Brain pericyte (primary cell): ENCODE data around the gene CHORDC1.
"Not testable (repeated sequence)": the region's sequence is repeated elsewhere in the genome, so short reads cannot be mapped to it uniquely, and the experiment has no call there.

Source experiments
- DNase-seq: peaks from one replicate; pipeline ENCODE4 v3.0.0-alpha.2; 2012; ENCODE audit warnings: low read depth, low spot score

The CHORDC1 gene

DNA sequence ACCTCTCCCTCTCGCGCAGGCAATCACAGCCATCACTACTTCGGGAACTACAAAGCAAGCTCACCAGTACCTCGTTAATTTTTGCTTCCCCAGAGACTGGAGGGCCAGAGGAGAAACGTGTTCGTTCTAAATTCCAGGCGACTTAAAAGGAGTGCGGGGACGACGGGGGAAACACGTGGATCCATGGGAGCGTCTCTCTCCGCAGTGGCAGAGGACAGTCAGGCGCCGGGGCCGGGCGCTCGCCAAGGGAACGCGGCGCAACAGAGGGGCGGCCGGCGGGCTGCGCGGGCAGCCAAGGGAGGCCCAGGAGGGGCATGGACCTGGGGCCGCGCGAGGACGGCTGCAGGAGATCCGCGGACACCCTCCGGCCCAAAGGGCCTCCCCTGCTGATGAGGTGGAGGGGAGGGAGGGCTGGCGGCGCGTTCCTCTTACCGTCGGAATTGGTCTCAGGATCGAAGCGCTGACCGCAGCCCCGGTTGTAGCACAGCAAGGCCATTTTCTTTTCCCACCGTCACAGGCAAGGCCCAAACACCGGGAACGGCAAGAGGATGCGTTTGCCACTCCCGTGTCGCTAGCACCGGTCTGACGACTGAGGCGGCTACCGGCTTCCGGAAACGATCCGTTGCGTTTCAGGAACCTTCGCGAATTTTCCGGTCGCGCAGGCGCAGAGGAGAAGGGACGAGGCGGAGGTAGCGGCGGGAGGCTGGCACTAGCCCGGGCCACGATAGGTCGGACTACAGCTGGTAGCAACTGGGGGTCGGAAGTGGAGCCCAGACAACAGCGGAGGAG is at the start of gene CHORDC1:
CHORDC1 (minus strand) TSS at position 591 of the 789 bp plus-strand sequence; CDS start at position 496, 95 bp downstream.
- no peak for DNase-seq

DNA sequence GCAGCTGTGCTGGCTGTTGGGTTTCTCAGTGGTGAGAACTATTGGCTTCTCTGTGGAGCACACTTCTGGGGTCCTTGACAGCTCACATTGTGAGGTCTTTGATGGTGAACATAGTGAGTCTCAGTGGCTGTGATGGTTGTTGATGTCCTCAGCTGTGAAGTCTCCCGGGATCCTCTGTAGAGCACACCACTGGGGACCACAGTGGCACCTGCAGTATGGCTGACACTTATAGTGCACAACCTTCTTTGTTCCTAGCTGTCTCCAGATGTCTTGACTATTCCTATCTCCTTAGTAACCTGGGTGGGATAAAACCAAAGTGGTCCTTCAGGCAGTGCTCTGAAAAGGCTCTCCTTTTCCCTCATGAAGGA is 34.3 kb upstream of the CHORDC1 start:
- no peak for DNase-seq

DNA sequence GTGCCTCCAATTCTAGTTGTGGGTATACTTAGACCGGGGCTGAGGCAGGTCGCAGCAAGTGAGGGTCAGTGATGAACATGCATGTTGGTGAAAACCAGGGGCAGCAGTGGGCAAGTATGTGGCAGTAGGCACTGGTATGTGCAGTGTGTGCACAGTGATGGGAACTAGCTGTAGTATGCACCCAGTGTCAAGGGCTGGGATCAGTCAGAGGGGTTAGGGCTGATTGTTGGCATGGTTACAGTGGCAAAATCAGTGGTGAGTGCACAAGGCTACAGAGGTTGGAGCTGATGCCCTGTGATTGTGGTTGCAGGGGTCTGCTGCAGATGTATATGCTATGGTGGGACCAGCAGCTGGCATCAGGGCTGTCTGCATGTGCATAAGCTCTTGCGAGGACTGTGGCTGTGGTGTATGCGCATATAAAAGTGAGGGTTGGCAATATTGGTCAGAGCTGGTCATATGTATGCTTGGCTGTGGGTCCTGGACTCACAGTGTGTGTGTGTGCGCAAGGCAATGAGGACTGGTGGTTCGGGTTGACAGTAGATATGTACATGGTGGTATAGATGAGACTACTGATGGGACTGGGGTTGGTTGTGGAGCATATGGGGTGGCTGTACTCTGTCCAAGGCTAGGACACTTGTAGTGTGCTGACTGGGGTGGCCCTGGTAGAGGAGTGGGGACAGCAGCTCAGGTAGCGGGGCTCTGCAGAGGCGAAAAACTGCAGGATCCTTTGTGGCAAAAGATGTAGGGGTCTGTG is 33.7 kb upstream of the CHORDC1 start:
- no peak for DNase-seq

DNA sequence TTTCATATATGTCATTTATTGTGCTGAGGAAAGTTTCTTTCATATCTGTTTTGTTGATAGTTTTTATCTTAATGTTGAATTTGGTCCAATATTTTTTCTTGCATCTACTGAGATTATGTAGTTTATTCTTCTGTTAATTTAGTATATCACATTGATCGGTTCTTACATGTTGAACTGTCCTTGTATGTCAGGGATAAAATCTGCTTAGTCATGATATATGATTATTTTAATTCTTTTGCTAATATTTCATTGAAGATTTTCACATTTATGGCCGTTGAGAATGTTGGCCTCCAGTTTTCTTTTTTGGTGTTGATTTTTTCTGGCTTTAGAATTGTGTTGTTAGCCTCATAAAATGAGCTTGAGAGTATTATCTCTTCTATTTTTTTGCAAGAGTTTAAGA is 31.2 kb upstream of the CHORDC1 start:
- DNase-seq, result no peak

DNA sequence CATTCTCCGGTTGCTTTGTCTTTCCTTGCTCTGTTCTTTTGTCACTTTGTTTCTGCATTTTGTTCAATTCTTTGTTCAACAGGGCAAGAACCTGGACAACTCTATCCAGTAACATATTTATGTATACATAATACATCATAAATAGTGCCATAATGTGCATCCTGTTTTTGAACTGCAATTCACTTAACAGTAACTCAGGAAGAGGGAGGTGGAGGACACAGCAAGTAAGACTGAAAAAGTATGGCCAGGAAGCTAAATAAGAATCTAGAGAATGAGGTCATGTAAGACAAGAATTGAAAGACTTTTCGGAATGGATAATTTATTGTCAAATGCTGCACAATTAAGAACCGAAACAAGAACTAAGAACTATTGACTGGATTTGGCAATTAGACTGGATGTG is 29.2 kb upstream of the CHORDC1 start:
- no peak for DNase-seq

DNA sequence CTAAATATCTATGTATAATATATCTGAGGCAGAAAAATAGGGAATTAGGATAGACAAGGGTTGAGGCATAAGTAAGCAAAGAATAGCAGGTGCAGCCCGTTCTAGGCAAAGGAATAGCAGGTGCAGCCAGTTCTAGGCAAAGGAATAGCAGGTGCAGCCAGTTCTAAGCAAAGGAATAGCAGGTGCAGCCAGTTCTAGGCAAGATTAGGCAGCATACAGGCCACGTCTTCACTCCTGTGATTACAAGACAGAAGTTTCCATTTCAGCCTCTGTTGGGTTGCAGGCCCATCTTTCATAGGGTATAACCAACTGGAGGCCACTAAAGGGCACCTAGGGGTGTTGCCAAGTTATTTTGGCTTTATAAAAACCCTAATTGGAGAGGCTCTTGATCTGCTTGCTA is 28.8 kb upstream of the CHORDC1 start:
- no peak for DNase-seq

DNA sequence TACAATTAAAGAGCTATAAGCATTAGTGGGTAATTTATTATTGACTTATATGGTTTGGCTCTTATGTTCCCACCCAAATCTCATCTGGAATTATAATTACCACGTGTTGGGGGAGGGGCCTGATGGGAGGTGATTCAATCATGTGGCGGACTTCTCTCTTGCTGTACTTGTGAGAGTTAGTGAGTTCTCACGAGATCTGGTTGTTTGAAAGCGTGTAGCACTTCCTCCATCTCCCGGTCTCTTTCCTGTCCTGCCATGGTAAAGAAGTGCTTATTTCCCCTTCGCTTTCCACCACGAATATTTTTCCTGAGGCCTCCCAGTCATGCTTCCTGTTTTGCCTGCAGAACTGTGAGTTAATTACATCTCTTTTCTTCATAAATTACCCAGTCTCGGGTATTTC is 28.1 kb upstream of the CHORDC1 start:
- DNase-seq, result no peak

DNA sequence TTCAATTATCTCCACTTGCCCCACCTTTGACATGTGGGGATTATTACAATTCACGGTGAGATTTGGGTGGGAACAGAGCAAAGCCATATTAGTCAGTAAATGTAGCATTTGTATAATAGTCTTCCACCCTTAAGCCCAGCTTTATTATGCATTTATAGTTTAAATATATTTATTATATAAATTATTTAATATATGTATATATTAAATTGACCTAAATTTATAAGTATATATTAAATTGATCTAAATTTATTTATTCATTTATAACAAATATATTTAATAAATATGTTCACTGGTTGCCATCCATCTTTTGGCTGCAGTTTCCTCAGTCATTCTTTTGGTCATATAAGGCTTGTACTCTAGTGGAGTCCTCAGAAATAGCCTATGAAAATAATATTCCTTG is 23.6 kb upstream of the CHORDC1 start:
- DNase-seq, result no peak

DNA sequence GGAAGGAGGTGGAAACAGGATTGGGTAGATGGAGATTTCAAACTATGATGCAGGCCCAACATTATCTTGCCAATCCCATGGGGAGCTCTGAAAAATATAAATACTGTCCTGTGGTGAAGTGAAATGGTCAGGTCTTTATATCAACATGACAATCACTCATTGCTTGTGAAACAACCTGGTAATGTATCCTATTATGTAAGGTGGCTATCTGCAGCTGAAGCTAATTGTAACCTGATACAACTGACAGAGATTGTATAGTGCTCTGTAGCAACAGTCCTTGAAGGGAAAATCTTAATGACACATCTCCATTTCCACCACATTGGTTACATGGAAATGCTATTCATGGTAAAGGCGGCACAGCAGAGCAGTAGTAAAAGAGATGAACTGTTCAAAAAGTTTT is 20.7 kb upstream of the CHORDC1 start:
- no peak for DNase-seq

DNA sequence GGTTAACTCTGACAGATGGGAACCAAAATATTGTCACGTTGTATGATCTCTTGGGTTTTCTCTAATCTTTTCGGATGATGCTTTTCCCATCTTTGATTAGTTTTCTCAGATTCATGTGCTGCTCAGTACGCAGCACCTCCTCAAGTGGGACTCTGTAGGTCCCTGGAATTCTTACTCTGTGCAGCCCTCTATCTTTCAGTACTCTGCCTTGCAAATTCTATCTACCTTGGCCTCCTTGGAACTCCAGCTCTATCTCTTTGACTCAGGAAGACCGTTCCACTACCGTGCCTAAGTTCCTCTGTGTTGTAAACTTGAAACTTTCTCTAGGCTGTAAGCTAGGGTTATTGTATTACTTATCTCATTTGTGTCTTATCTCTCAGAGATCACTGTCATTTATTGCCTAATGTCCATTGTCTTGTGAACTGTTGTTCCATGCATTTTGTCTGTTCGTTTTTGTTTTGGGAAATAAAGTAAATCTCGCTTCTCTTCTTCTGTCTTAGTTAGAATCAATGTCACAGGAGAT is 20.1 kb upstream of the CHORDC1 start:
- no peak for DNase-seq

DNA sequence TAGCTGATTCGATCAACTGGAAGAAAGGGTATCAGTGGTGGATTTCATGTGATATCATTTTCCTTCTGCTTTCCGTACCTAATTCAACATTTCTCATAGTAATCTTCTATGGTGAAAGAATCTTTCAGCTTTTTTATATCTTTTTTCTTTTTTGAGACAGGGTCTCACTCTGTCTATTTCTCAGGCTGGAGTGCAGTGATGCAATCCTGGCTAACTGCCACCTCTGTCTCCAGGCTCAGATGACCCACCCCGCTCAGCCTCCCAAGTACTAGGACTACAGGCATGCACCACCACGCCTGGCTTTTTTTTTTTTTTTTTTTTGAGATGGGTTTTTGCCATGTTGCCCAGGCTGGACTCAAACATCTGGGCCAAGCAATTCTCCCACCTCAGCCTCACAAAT is 18.6 kb upstream of the CHORDC1 start:
- no peak for DNase-seq

DNA sequence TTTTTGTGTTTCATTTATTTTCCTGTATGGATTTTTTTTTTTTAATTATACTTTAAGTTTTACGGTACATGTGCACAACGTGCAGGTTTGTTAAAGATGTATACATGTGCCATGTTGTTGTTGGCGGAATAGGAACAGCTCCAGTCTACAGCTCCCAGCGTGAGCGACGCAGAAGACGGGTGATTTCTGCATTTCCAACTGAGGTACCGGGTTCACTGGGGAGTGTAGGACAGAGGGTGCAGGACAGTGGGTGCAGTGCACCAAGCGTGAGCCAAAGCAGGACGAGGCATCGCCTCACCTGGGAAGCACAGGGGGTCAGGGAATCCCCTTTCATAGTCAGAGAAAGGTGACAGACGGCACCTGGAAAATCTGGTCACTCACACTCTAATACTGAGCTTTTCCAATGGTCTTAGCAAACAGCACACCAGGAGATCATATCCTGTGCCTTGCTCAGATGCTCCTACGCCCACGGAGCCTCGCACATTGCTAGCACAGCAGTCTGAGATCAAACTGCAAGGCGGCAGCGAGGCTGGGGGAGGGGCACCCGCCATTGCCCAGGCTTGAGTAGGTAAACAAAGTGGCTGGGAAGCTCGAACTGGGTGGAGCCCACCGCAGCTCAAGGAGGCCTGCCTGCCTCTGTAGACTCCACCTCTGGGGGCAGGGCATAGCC is 17.3 kb upstream of the CHORDC1 start:
- DNase-seq, result not testable (repeated sequence)

DNA sequence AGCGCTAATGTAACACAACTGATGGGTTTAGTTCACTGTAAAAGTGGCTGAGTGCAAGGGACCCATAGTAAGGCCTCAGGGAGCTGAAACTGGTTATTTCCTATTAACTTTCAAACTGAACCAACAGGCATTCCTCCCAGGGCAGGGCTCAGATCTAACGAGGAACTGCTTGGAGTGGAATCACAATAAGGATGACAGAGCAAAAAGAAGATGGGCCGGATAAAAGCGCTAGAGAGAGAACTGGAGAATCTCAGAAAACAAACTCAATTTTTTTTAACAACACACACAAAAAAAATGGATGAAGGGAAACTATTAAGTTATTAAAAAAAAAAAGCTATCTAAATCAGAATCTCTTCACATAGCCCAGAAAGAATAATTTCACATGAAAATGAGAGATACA is 14.2 kb upstream of the CHORDC1 start:
- DNase-seq, result no peak

DNA sequence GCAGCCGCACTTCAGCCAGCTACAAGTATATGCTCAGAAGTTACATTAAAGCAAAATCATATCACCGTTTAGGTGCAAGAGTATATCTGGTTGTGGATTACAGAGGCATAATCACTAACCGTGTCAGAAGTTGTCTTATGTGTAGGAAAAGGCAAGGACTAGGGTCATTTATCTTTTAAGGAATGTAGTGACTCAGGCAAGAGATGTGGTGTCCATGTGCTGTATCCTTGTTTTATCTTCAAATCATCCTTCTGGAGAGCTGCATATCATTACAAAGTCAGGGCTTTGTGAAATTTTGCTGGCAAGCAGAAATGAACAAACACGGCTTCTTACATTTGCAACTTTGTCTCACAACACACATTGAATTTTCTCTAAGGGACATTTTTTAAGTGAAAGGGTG is 12.7 kb upstream of the CHORDC1 start:
- no peak for DNase-seq

DNA sequence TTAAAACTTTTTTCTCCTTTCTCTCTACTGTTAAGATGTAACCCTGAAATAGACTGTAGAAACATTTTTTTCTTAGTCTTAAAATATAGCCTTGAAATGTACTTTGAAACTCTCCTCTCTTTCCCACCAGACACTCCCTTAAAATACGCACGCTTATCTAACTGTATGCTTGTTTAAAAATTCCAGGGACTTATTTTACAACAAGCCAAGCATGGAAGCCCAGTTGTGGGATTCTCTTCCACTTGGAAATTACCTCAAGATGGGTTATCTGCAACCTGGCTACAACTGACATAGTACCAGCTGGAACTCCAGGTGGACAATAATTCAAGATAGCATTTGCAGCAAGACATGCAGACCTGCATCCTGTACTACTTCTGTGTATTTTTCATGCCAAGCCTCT is 12.1 kb upstream of the CHORDC1 start:
- DNase-seq, result no peak

DNA sequence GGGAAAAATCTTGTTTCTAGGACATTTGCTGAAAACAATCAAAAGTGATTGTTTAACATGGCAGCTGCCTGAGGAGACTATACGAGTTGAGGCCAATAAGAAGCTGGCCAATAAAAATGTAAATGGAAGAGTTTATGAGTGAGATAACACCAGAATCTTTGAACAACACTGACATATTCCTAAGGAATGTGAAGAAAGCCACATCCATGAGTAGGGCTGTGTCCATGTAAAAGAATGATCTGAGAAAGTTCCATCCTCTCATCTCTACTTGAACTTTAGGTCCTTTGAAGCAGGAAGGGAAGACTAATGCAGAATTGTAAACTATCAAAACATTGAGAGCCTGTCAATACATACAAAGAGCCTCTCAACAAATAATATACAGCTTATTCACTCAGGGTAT is 6.9 kb upstream of the CHORDC1 start:
- DNase-seq, result no peak

DNA sequence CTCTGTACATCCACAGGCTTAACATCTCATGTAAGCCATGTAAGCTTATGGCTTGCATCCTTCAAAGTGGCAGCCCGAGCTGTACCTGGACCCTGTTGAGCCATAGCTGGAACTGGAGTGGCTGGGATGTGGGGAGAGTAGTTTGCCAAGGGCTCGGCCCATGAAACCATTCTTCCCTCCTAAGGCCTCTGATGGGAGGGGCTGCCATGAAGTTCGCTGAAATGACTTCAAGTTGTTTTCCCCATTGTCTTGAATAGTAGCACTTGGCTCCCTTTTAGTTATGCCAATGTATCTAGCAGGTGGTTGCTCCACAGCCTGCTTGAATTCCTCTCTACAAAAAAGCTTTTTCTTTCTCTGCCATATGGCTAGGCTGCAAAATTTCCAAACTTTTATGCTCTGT is 5.2 kb upstream of the CHORDC1 start:
- DNase-seq, result no peak

DNA sequence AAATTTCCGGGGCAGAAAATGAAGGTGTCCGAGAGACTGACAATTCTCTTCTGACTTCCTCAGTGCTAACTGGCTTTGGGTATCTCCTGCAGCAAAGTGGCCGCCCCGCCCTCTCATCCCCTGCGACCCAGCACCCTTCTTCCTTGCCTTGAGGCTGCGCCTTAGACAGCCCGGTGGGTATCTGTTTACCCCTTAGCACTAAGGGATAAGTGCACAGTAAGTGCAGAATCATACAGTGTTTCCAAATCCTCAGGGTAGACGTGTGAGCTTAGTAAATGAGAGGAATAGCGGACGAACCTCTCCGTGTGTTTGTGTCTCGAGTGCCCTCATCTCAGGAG is 368 bp upstream of the CHORDC1 start:
- DNase-seq, result no peak

DNA sequence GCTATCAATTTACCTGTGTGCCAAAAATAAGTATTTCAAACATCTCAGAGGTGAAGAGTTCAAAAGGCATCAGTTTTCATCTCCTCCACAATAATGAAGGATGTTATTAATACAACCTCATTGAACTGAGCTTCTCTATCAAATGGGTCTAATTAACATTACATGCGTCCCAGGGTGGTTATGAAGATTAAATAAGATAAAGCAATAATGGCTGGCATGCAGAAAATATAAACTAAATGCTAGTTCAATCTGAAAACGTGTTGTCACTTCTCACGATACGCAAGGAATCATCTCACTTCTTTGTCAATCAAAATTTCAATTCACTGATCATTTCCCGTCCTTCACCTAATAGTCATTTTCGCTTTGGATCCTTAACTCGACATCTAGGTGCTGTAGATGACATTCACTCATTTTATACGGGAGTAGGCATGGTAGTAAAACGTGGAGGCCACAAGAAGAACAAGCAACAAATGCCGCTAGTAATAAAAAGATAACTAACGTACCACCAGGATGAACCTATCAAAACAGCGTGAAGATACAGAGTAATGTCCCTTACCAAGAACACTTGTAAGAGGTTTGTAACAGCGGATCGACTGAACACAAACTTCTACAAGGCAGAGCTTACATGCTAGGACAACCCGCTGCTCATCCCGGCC is 918 bp downstream of the CHORDC1 start:
- no peak for DNase-seq

DNA sequence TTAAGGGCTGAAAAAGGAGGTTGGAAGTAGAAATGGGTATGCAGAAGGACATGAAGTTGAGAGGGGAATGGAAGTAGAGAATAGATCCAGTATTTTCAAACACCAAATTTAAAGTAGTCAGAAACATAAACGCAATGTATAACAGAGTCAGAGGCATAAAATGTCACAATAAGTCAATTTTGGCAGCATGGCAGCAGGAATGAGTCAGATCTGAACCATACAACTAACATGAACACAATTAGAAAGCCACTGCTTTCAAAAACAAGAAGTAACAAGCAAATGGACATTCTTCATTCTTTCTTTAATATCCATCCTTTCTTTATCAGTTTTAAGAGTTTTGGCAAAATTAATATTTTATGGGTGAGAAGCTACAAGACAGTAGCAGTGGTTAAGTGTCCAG is 2.5 kb downstream of the CHORDC1 start:
- no peak for DNase-seq

DNA sequence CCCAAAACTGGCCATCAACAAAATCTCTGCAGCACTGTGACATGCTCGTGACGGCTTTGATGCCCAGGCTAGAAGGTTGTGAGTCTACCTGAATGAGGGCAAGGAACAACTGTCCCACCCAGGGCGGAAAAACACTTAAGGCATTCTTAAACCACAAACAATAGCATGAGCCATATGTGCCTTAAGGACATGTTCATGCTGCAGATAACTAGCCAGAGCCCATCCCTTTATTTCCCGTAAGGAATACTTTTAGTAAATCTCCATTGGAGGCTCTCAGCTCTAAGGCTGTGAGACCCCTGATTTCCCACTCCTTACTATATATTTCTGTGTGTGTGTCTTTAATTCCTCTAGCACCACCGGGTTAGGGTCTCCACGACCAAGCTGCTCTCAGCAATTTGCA is 3.4 kb downstream of the CHORDC1 start:
- no peak for DNase-seq

DNA sequence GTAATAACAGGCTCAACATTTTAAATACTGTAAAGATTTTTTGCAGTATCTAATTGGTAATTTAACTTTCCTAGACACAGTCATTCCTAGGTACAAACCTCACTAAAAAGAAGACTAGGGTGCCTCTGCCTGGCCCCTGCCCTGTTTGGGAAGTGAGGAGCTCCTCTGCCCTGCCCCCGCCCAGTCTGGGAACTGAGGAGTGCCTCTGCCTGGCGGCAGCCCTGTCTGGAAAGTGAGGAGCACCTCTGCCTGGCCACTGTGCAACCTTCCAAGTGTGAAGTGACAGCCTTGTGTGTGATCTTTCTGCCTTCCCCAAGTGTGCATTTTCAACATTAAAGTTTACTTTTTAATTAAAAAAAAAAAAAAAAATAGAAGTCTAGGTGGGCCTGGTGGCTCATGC is 4.2 kb downstream of the CHORDC1 start:
- DNase-seq, result no peak
